NB4 (cell line): ENCODE data around the gene EBF3.

Experiments
- DNase-seq: peaks from one replicate; pipeline ENCODE4 v3.0.0; 2010; ENCODE audit warnings: low read depth
- H3K4me3 ChIP-seq: one replicate; pipeline ENCODE4 v1.5.1; 2011; ENCODE audit warnings: mild to moderate bottlenecking, low read depth, low read length, moderate library complexity
- CTCF ChIP-seq: IDR thresholded peaks from one replicate; pipeline ENCODE4 v1.5.1; 2012; ENCODE audit warnings: low read depth, low read length
- MAX ChIP-seq: IDR thresholded peaks from 2 replicates; pipeline ENCODE4 v1.6.1; 2011; ENCODE audit warnings: low read depth, low read length
- MYC ChIP-seq: IDR thresholded peaks from 2 replicates; pipeline ENCODE4 v1.6.1; 2011; ENCODE audit warnings: low read depth, low read length
- POLR2A ChIP-seq: IDR thresholded peaks from 2 replicates; pipeline ENCODE4 v1.6.1; 2011; ENCODE audit warnings: mild to moderate bottlenecking; ENCODE audit not compliant: insufficient read length; ENCODE audit errors: extremely low read depth

EBF3 gene

GRCh38 chr10:129966370-129966888, 2.4 kb upstream of the EBF3 start:
- no peak for TF ChIP-seq MYC
- TF ChIP-seq CTCF: no peak
- TF ChIP-seq MAX: no peak
- DNase-seq: no peak
- H3K4me3 ChIP-seq: no peak overlapping the region

GRCh38 chr10:129965959-129966358, 1.9 kb upstream of the EBF3 start:
- TF ChIP-seq MAX (no peak), POLR2A (no peak), CTCF (no peak), MYC (no peak)
- no peak for DNase-seq
- H3K4me3 ChIP-seq: no peak overlapping the region

GRCh38 chr10:129965425-129965808, 1.3 kb upstream of the EBF3 start:
- H3K4me3 ChIP-seq: peak overlapping the region; percentile 47
- DNase-seq: no peak

GRCh38 chr10:129964611-129965424, 744 bp upstream of the EBF3 start:
- DNase-seq: peak; percentile 80
- H3K4me3 ChIP-seq: peak overlapping the region; percentile 56
- TF ChIP-seq MYC: no peak
- TF ChIP-seq POLR2A: no peak
- TF ChIP-seq MAX: no peak

More at GRCh38 chr10:129965425-129965808, 1.3 kb upstream of the EBF3 start:
- TF ChIP-seq MYC (no peak), MAX (no peak), POLR2A (no peak), CTCF (no peak)

GRCh38 chr10:129962872-129963640, 1.0 kb downstream of the EBF3 start:
- DNase-seq: peak; percentile 76
- H3K4me3 ChIP-seq: peak overlapping the region; percentile 89
- TF ChIP-seq MAX (peak; percentile 73), CTCF (no peak), MYC (peak; percentile 79), POLR2A (no peak)
